AG04449 (cell line): Measurements from ENCODE around the gene ZFAND2B.

Experiments used
- CTCF ChIA-PET: fragments of 350-600 bp; formaldehyde crosslinking; extraction: SDS; loops from one replicate; lab custom pipeline; 2021; ENCODE audit warnings: antibody characterized with exemption; lab: Yijun Ruan, JAX
- POLR2A ChIA-PET: fragments of 400-600, 350-600 bp; formaldehyde crosslinking; extraction: SDS; loops from one replicate; lab custom pipeline; 2020; ENCODE audit warnings: antibody characterized with exemption, inconsistent platforms; lab: Yijun Ruan, JAX
- DNase-seq: peaks from one replicate; pipeline ENCODE4 v3.0.0-alpha.2; 2010; ENCODE audit warnings: low read depth, low spot score
- H3K4me3 ChIP-seq: 2 replicates; pipeline ENCODE4 v1.5.1; 2011; ENCODE audit warnings: low read depth, mild to moderate bottlenecking, control low read depth, low read length
- CTCF ChIP-seq: IDR thresholded peaks from one replicate; pipeline ENCODE4 v1.5.1; 2011; ENCODE audit warnings: mild to moderate bottlenecking, moderate library complexity, low read length, control low read depth, inconsistent platforms; ENCODE audit not compliant: insufficient read depth; ENCODE audit errors: missing control alignments

Gene ZFAND2B

GRCh38 chr2:219247678-219248642 is 41.4 kb downstream of the ZFAND2B start:
- DNase-seq: no peak
- ChIA-PET CTCF (interaction anchor here (1.6 to 6.3 kb wide), 3 partner anchors 10 to 47 kb away, joined by 6 to 67 read pairs (median 35); partner anchors contain the start of gene DNAJB2), POLR2A (interaction anchor here (3.3 kb wide), 1 partner anchor 18 kb away, joined by 13 read pairs; the partner anchor contains the start of genes ANKZF1 and ATG9A)
- TF ChIP-seq CTCF: no peak
- H3K4me3 ChIP-seq: no peak overlapping the region

- no peak overlapping the region for H3K4me3 ChIP-seq
- ChIA-PET POLR2A (interaction anchor here (0.6 to 3.3 kb wide), 3 partner anchors 19 to 30 kb away, joined by 3 to 13 read pairs (median 4); partner anchors contain the start of genes ANKZF1, ATG9A and DNAJB2), CTCF (interaction anchor here (1.1 to 6.3 kb wide), 7 partner anchors 11 to 52 kb away, joined by 3 to 67 read pairs (median 6); partner anchors contain the start of genes ABCB6 and DNAJB2)
- no peak for DNase-seq
- TF ChIP-seq CTCF: no peak
These were observed 42.2 kb downstream of the ZFAND2B start for GRCh38 chr2:219248845-219249202.

DNA sequence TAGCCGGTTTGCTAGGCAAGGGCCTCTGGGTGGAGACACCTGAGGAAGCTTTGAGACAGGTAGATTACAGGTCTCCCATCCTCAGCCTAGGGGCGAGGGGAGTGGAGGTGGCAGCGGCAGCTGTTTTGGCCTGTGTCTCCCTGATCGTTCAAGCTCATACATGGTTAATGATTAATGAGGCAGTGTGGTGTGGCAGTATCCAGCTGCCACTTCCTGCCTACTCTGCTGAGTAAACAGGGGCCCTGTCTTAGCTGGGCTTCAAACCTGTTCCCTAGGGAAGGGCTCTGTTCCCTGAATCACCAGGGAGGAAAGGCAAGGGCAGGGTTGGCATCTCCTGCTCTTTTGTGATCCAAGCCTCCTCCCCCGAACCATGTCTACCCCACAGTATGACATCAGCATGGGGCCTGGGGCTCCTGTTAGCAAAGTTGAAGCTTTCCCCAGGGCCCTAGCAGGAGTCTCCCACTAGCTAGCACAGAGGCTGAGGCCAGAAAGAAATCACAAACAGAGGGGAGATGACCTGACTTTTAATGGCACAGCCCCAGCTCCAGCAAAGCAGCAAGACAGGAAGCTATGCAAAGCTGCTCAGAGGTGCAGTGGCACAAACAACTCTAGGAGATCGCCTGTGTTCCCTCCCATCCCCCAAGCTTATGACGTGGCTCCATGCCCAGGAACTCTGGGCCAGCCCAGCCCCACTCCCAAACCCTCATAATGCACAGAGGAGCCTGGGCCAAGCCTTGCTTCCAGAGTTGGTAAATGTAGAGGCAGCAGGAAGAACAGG is 42.8 kb downstream of the ZFAND2B start:
- DNase-seq: no peak
- TF ChIP-seq CTCF: no peak
- H3K4me3 ChIP-seq: no peak overlapping the region
- CTCF ChIA-PET: interaction anchor here (1.1 to 6.3 kb wide), 8 partner anchors 12 to 79 kb away, joined by 3 to 67 read pairs (median 6); partner anchors contain the start of genes ABCB6 and DNAJB2
- POLR2A ChIA-PET: interaction anchor here (0.6 to 3.3 kb wide), 8 partner anchors 20 to 203 kb away, joined by 3 to 13 read pairs (median 4); partner anchors contain the start of genes ANKZF1, ATG9A and DNAJB2

GRCh38 chr2:219250049-219250781 is 43.6 kb downstream of the ZFAND2B start:
- CTCF ChIA-PET: interaction anchor here (1.3 to 6.3 kb wide), 6 partner anchors 26 to 80 kb away, joined by 3 to 67 read pairs (median 6); partner anchors contain the start of genes ABCB6 and DNAJB2
- POLR2A ChIA-PET: interaction anchor here (0.6 to 3.3 kb wide), 7 partner anchors 21 to 204 kb away, joined by 3 to 13 read pairs (median 4); partner anchors contain the start of genes ANKZF1, ATG9A and DNAJB2
- no peak overlapping the region for H3K4me3 ChIP-seq
- no peak for DNase-seq
- no peak for TF ChIP-seq CTCF

- CTCF ChIA-PET: interaction anchor here (0.5 to 6.3 kb wide), 10 partner anchors 10 to 132 kb away, joined by 3 to 67 read pairs (median 3); partner anchors contain the start of gene DNAJB2
- POLR2A ChIA-PET: interaction anchor here (0.7 to 1.4 kb wide), 4 partner anchors 14 to 34 kb away, joined by 3 read pairs; no protein-coding TSS in a partner anchor
- DNase-seq: no peak
- no peak overlapping the region for H3K4me3 ChIP-seq
- TF ChIP-seq CTCF: no peak
These were observed 45.1 kb downstream of the ZFAND2B start for GRCh38 chr2:219251656-219252055.
